GM20000 (cell line): ENCODE data around the gene CLTA.
A peak's percentile ranks its signal among the peaks of the same experiment; 100 is the strongest.

ENCODE experiments used
- DNase-seq: peaks from one replicate; pipeline ENCODE4 v3.0.0; 2012; ENCODE audit warnings: low spot score
- TF ChIP-seq, protein P1 (sequence below): IDR thresholded peaks from 2 replicates; pipeline ENCODE4 v1.5.1; 2012; ENCODE audit warnings: mild to moderate bottlenecking, control low read depth; ENCODE audit errors: extremely low read depth, missing control alignments

The CLTA gene

DNA sequence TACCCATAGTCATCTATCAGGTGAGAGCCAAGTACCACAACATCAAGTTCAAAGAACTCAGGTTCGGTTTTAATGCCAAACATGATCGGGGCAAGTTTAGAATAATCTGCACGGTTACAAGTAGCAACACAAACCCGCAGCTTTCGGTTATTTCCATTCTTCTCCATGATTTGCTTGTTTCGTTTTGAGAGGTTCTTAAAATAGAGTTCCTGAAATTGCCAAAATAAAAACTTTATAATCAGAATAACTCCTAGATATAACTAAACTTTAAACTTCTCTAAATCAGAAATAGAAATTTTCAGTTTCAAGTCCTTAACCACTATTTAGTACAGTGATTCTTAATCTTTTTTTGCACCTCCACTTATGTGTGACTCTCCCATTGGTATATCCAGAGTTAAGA is 58.5 kb downstream of the CLTA start:
- no peak for DNase-seq
- TF ChIP-seq, protein P1, sequence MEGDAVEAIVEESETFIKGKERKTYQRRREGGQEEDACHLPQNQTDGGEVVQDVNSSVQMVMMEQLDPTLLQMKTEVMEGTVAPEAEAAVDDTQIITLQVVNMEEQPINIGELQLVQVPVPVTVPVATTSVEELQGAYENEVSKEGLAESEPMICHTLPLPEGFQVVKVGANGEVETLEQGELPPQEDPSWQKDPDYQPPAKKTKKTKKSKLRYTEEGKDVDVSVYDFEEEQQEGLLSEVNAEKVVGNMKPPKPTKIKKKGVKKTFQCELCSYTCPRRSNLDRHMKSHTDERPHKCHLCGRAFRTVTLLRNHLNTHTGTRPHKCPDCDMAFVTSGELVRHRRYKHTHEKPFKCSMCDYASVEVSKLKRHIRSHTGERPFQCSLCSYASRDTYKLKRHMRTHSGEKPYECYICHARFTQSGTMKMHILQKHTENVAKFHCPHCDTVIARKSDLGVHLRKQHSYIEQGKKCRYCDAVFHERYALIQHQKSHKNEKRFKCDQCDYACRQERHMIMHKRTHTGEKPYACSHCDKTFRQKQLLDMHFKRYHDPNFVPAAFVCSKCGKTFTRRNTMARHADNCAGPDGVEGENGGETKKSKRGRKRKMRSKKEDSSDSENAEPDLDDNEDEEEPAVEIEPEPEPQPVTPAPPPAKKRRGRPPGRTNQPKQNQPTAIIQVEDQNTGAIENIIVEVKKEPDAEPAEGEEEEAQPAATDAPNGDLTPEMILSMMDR: no peak

DNA sequence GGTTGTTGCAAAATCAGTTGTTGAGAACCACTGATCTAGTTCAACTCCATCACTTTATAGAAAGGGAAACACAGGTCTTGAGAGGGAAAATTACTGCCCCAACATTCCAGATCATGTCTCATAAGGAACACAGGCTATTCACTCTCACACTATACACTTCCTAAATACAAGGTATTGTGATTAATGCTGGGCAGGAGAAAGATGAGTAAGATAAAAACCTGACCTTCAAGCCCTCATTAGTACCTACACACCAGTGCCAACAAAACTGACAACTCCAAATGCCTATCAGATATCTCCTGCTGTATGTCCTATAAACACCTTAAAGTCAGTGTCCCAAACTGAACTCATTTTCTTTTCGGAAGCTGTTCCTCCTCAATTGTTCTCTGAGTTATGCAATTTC is 59.4 kb downstream of the CLTA start:
- no peak for DNase-seq
- TF ChIP-seq, protein P1: no peak

DNA sequence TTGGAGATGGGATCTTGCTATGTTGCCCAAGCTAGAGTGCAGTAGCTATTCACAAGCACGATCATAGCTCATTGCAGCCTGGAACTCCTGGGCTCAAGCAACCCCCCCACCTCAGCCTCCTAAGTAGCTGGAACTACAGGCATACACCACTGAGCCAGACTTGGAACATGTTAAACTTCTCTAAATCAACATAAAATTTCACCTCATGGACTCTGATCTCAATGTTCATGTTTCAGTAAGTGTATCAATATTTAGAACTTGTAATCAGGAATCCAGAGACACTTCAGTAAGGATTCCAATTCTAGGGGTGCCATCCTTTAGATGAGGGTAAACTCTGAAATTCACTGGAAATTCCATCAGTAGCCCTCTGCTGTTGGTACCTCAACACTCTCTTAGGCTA is 60.7 kb downstream of the CLTA start:
- TF ChIP-seq, protein P1: no peak
- DNase-seq: no peak

DNA sequence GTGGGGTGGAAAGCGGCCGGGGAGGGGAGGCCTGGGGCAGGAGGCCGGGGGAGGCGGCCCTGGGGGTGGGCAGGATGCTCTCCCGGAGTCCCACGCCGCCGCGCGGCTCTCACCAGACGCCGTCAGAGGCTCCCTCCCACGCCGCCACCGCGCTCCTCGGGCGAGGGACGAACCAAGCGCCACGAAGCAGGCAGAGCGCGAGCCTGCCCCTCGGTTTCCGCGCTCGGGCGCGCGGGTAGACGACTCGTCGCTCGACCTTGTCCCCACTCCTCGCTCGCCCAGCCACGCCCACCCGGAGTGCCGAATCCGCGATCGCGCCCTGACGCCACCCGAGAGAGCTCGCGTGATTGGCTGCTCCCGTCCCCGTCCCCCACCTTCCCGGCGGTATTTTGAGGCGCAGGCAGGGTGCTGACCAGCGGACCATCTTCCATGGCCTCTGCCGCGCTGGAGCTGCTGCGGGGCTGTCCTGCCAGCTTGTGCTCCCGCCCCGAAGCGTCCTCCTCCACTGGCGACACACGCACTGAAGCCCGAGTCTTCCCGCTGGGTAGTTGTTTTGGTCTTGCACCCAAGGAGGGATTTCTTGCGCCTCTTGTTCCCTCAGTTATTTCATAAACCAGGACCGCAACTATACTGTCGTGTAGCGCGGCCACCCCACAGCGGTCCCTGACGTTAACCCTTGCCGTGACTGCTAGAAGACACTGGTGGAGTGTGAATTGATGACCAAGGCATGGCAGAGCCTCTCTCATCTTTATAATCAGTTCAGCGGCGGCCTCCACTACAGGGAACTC is 67.7 kb downstream of the CLTA start, which contains the start of gene GNE:
Gene GNE, minus strand, starts transcription at position 241 of the 788 bp plus-strand sequence. CDS start 9,093 bp downstream, outside the sequence.
- TF ChIP-seq, protein P1: no peak
- DNase-seq: peak; percentile 95

DNA sequence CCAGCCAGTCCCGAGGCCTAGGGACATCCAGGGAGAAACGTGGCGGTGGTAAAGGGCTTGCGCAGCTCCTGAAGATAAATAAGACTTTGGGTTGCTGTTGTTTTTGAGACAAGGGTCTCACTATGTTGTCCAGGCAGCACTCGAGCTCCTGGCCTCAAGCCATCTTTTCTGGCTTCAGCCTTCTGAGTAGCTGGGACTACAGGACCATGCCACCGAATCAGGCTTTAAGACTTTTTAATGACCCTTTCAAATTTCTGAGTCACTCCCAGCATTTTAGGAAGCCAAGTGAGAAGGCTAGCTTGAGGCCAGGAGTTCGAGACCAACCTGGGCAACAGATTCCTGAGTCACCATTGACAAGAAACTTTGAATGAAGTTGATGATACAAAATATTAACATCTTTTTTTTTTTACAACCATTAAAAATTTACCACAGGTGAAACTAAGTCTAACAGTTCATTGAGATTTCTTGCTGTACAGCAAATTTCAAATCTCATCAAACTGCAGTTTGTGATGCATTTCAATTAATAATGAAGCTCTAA is 68.3 kb downstream of the CLTA start:
- DNase-seq: no peak
- TF ChIP-seq, protein P1: no peak
